K562 (cell line): ENCODE measurements around the gene MEIS2. TPM values are rescaled to one million over a fixed set of nuclear protein-coding genes. Genes with fewer than 3 reads are reported as not detected.
A peak's percentile ranks its signal among the peaks of the same experiment; 100 is the strongest.

Experiments
- BCLAF1 ChIP-seq, 2 experiments: fragments of 450-650 bp in 1 of 2; IDR thresholded peaks; 2 replicates each; pipeline ENCODE4 v1.6.1; 2011 to 2017; ENCODE audit warnings: low read depth in 2 of 2, antibody characterized with exemption in 1 of 2, borderline replicate concordance in 1 of 2, low read length in 1 of 2, mild to moderate bottlenecking in 1 of 2, mixed read lengths in 1 of 2; ENCODE audit not compliant: control insufficient read depth in 1 of 2
- E4F1 ChIP-seq: fragments of 250-450 bp; sonication (Bioruptor Pico); IDR thresholded peaks from 2 replicates; pipeline ENCODE4 v1.5.0; 2021; ENCODE audit warnings: mild to moderate bottlenecking, borderline replicate concordance
- FOSL1 ChIP-seq: fragments of 200-800 bp; sonication (Bioruptor generic); conservative IDR thresholded peaks from 2 replicates; pipeline ENCODE4 v1.6.1; 2016; ENCODE audit warnings: missing genetic modification characterization, missing compliant biosample characterization
- HNRNPK ChIP-seq: fragments of 200-400 bp; formaldehyde crosslinking; IDR thresholded peaks from one replicate; pipeline ENCODE4 v1.6.1; 2018; ENCODE audit warnings: mild to moderate bottlenecking, low read depth, low read length; ENCODE audit not compliant: poor library complexity, severe bottlenecking
- NFIC ChIP-seq: fragments of 450-650 bp; IDR thresholded peaks from 2 replicates; pipeline ENCODE4 v1.6.1; 2017; ENCODE audit warnings: mild to moderate bottlenecking, inconsistent platforms
- U2AF1 ChIP-seq: fragments of 200-400 bp; formaldehyde crosslinking; optimal IDR thresholded peaks from 2 replicates; pipeline ENCODE3; 2017; ENCODE audit warnings: mild to moderate bottlenecking, low read depth, low read length, moderate library complexity
- ZNF175 ChIP-seq: fragments of 200-800 bp; sonication (Bioruptor generic); IDR thresholded peaks from 2 replicates; pipeline ENCODE4 v1.6.1; 2016; ENCODE audit warnings: low read depth, mild to moderate bottlenecking, missing genetic modification characterization, missing compliant biosample characterization
- ZNF217 ChIP-seq: sonication (generic); formaldehyde crosslinking; IDR thresholded peaks from 2 replicates; pipeline ENCODE4 v1.8.0; 2022; ENCODE audit warnings: mild to moderate bottlenecking, missing genetic modification reagents
- ZNF263 ChIP-seq: sonication (generic); formaldehyde crosslinking; IDR thresholded peaks from 2 replicates; pipeline ENCODE4 v1.8.0; 2022; ENCODE audit warnings: mild to moderate bottlenecking, missing genetic modification reagents, borderline replicate concordance
- ZNF384 ChIP-seq: IDR thresholded peaks from 2 replicates; pipeline ENCODE4 v1.6.1; 2012; ENCODE audit warnings: low read depth, low read length, improper control_type of control experiment
- ZNF766 ChIP-seq: fragments of 200-800 bp; sonication (Bioruptor generic); conservative IDR thresholded peaks from 2 replicates; pipeline ENCODE4 v1.6.1; 2016; ENCODE audit warnings: missing genetic modification characterization, missing compliant biosample characterization
- polyA plus RNA-seq, 8 experiments: library from polyadenylated mRNA; depleted of rRNA in 4 of 8; stranded (reverse) in 5 of 8; unstranded in 3 of 8; fragments of >200 nt; fragmentation: Nextera tagmentation in 2 of 8; fragmentation: Illumina TruSeq in 1 of 8; extraction: Ambion mirVana in 2 of 8; extraction: Trizol in 1 of 8; gene quantifications; 2 replicates each; pipeline versions ENCODE4 v1.2.1 to v1.2.3, GENCODE V29; 2011 to 2014; ENCODE audit warnings: inconsistent platforms in 1 of 8, missing spikeins in 1 of 8
- total RNA-seq, 7 experiments: library from RNA; depleted of rRNA in 6 of 7; stranded (reverse); fragments of >200 nt in 6 of 7; fragmentation: Illumina TruSeq in 2 of 7; extraction: Trizol in 2 of 7; gene quantifications; 2 replicates each; pipeline versions ENCODE4 v1.2.1 to v1.2.3, GENCODE V29; 2011 to 2021; ENCODE audit warnings: low replicate concordance in 1 of 7
- TF ChIP-seq, protein P1 (sequence below): fragments of 250-450 bp; sonication (Bioruptor Pico); IDR thresholded peaks from 2 replicates; pipeline ENCODE4 v1.8.0; 2022; ENCODE audit warnings: moderate library complexity, mild to moderate bottlenecking, inconsistent platforms
- TF ChIP-seq, protein P2 (sequence below): IDR thresholded peaks from 2 replicates; pipeline ENCODE4 v1.6.1; 2016; ENCODE audit warnings: missing genetic modification characterization, missing compliant biosample characterization
- TF ChIP-seq, protein P3 (sequence below): sonication (generic); formaldehyde crosslinking; IDR thresholded peaks from 2 replicates; pipeline ENCODE4 v1.8.0; 2022; ENCODE audit warnings: missing genetic modification reagents, mild to moderate bottlenecking, borderline replicate concordance

Gene MEIS2
- total and polyA plus RNA-seq, 9 of the 15 experiments (the other 6 are each of a cell fraction or from before 2014, with no cell fraction given), result 7.5 to 64.2 (median 22.3) TPM

DNA sequence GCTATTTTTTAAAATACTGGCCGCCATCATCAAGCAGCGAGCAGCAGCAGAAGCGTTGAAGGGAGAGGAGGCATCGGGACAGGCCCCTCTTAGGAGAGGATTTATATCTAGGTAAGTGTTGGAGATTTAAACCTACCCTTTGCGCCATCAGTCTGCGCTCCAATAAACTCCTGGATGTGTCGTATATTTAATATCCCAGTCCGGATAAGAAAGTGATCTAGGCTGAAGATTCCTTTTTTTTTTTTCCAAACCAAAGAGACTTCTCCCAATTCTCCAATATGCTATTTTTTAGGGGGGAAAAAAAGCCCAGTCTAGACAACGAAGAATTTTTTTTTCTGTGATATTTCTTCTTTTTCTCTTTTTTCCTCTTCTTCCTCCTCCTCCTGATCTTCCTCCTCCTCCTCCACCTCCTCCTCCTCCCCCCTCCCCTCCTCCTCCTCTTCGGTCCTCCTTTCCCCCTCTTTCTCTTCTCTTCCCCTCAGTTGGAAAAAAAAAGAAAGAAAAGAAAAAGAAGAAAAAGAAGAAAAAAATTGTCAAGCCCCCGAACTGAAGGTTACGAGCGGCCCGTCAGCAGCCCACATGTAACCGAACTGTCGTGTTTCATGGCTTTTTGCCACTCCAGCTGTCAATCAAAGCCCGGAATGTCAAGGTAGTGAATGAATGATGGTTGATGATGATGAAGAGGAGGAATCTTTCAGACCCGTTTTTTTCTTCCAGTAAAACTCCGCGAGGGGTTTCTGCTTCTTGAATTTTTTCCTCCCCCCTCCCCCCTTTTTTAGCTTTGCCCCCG lies 835 bp downstream of the MEIS2 start (continued):
- TF ChIP-seq FOSL1, result peak; percentile 16; the same call in 1 of the 2 replicates
- TF ChIP-seq ZNF217 (CRISPR knock-in tag), result no peak
- TF ChIP-seq, protein P1, sequence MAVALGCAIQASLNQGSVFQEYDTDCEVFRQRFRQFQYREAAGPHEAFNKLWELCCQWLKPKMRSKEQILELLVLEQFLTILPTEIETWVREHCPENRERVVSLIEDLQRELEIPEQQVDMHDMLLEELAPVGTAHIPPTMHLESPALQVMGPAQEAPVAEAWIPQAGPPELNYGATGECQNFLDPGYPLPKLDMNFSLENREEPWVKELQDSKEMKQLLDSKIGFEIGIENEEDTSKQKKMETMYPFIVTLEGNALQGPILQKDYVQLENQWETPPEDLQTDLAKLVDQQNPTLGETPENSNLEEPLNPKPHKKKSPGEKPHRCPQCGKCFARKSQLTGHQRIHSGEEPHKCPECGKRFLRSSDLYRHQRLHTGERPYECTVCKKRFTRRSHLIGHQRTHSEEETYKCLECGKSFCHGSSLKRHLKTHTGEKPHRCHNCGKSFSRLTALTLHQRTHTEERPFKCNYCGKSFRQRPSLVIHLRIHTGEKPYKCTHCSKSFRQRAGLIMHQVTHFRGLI, result no peak
- TF ChIP-seq ZNF263 (CRISPR knock-in tag), result peak; percentile 93
- TF ChIP-seq NFIC, result peak; percentile 77
- TF ChIP-seq, protein P2, sequence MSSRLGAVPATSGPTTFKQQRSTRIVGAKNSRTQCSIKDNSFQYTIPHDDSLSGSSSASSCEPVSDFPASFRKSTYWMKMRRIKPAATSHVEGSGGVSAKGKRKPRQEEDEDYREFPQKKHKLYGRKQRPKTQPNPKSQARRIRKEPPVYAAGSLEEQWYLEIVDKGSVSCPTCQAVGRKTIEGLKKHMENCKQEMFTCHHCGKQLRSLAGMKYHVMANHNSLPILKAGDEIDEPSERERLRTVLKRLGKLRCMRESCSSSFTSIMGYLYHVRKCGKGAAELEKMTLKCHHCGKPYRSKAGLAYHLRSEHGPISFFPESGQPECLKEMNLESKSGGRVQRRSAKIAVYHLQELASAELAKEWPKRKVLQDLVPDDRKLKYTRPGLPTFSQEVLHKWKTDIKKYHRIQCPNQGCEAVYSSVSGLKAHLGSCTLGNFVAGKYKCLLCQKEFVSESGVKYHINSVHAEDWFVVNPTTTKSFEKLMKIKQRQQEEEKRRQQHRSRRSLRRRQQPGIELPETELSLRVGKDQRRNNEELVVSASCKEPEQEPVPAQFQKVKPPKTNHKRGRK (tag), result peak; percentile 82
- TF ChIP-seq HNRNPK, result no peak
- 0 out of 2 replicates have a peak, but pooled peaks have one; percentile 51 for TF ChIP-seq ZNF766
- TF ChIP-seq ZNF384, result peak; percentile 40; the same call in 1 of the 2 replicates
- TF ChIP-seq ZNF175 (CRISPR knock-in tag), result no peak
- TF ChIP-seq E4F1 (CRISPR knock-in tag), result no peak
- TF ChIP-seq U2AF1, result peak; percentile 15
- TF ChIP-seq BCLAF1 (IDR thresholded peaks at IDR 0.05; ENCODE audit: borderline replicate concordance in 1 of 2, control insufficient read depth in 1 of 2, low read depth in 2 of 2, low read length in 1 of 2), result no peak
- TF ChIP-seq, protein P3, sequence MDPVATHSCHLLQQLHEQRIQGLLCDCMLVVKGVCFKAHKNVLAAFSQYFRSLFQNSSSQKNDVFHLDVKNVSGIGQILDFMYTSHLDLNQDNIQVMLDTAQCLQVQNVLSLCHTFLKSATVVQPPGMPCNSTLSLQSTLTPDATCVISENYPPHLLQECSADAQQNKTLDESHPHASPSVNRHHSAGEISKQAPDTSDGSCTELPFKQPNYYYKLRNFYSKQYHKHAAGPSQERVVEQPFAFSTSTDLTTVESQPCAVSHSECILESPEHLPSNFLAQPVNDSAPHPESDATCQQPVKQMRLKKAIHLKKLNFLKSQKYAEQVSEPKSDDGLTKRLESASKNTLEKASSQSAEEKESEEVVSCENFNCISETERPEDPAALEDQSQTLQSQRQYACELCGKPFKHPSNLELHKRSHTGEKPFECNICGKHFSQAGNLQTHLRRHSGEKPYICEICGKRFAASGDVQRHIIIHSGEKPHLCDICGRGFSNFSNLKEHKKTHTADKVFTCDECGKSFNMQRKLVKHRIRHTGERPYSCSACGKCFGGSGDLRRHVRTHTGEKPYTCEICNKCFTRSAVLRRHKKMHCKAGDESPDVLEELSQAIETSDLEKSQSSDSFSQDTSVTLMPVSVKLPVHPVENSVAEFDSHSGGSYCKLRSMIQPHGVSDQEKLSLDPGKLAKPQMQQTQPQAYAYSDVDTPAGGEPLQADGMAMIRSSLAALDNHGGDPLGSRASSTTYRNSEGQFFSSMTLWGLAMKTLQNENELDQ, result no peak
